NCI-H446 treated with DMSO at 0.1 percent for 48 hours (cell line): ENCODE data around the gene OTUD4.

ENCODE experiments used
- DNase-seq: peaks from one replicate; lab custom pipeline; 2025; lab: John Stamatoyannopoulos, UW

The OTUD4 gene

GRCh38 chr4:145125396-145125795, 55.0 kb downstream of the OTUD4 start:
- no peak for DNase-seq

- no peak for DNase-seq
Measured at GRCh38 chr4:145108128-145108527, 72.3 kb downstream of the OTUD4 start.

DNA sequence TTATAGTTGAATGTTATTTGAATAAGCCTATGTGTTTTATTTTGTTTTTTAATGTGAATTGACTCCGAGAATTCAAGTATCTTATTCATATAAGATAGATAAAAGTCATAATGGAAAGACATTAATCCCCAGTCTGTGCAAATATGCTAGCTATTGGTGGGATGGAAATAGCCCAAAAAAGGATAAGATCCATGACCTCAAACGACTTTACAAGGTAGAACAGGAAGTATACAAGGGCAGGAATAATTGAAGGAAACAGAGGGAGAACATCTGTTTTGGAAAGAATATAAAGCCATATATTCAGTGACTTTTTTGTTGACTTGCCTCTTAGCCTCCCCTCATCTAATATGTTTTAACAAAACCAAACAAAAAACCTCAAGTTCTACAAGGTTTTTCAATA, 73.3 kb downstream of the OTUD4 start:
- no peak for DNase-seq

DNA sequence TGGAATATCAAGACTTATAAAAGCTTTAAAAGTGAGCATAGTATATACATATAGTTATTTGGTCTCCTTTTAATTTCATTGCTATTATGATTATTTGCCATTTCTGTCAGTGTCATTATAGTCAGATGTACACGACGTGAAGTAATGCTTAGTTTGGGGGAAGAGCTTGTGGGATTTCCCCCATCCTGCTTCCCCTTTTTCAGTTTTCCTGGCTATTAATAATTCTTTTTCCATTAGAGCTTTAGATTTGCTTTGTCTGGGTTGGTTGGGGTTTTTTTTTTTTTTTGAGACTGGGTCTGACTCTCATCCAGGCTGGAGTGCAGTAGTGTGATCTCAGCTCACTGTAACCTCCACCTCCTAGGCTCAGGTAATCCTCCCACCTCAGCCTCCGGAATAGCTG, 76.9 kb downstream of the OTUD4 start:
- no peak for DNase-seq

GRCh38 chr4:145102619-145103018, 77.8 kb downstream of the OTUD4 start:
- no peak for DNase-seq

DNA sequence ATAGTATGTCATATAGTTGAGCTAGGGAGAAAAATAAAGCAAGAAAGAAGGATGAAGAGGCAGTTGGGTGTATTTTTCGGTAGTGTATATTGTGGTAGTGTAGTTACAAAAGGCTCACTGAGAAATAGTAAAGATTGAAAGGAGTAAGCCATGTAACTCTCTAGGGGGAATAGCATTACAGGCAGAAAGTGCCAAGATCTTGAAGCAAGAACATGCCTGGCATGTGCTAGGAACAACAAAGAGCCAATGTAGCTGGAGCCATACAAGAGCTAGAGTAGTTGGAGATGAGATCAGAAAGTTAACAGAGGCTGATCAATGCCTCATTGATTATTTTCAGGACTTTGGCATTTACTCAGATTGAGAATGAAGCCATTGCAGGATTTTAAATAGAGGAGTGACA, 79.3 kb downstream of the OTUD4 start:
- no peak for DNase-seq

- DNase-seq: no peak
Measured at GRCh38 chr4:145099653-145100052, 80.7 kb downstream of the OTUD4 start.

DNA sequence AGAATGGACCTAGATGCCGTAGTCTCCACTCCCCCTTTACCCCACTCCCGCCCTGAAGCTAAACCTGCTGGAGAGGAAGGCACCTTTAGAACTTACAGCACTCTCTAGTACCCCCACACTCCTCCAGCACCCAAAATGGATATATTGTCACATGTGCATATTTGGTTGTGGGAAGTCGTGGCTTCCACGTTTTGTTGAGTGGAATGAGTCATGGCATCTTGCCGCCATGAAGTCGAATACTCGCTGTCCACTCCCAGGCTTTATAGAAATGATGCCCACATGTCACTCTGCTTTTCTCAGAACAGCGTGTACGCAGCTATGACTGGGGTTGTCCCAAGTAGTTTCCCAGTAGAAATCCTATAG, 81.7 kb downstream of the OTUD4 start:
- peak; percentile 15 for DNase-seq

- DNase-seq: peak; percentile 93
Measured at GRCh38 chr4:145097821-145098674, 82.3 kb downstream of the OTUD4 start, which contains the start of the genes ABCE1 and ANAPC10. Gene ABCE1, plus strand, starts transcription at chr4:145098311. Its CDS starts 6,102 bp downstream, at chr4:145104413. Gene ANAPC10, minus strand, starts transcription at chr4:145098196. Its CDS starts 2,097 bp downstream, at chr4:145096099.

- no peak for DNase-seq
Measured at GRCh38 chr4:145097331-145097820, 83.0 kb downstream of the OTUD4 start.

DNA sequence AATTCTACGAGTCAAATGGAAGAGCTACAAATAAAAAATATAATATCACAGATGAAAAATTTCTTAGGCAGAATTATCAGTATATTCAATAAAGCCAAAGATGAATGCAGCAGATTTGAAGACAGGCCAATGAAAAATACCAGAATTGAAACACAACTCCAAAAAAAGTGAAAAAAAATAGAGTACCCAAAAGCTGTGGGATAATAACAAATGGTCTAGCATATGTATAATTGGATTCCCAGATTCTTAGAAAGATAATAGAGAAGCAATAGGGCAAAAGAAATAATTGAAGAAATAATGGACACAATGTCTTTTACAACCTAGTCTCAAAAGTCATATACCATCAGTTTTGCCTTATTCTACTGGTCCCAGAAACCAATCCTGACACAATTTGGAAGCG, 86.8 kb downstream of the OTUD4 start:
- no peak for DNase-seq

GRCh38 chr4:145090380-145090779, 90.0 kb downstream of the OTUD4 start:
- DNase-seq: no peak

DNA sequence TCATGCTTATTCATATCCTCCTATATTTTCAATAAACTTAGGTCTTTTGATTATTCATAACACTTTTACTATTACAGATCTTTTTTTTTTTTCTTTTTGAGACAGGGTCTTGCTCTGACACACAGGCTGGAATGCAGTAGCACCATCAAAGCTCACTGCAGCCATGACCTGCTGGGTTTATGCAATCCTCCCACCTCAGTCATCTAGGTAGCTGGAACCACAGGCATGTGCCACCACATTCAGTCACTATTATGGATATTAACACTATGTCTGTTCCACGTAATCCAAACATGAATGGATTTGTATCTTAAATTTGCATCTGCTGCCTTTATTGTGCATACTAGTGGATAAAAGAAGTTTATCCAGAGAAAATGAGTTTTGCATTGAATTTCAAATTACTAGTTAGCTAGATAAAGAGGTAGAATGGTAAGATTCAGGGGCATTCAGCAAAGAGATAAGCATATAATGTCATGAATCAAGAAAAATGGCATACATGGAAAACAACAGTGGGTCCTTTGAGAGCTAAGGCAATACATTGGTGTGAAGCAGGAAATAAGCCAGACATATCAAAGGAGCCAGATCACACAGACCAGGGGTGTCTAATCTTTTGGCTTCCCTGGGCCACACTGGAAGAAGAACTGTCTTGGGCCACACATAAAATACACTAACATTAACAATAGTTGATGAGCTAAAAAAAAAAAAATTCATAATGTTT, 96.3 kb downstream of the OTUD4 start:
- no peak for DNase-seq
